ENCODE measurements around the gene ITM2C. TPM values are rescaled to one million over a fixed set of nuclear protein-coding genes. Genes with fewer than 3 reads are reported as not detected.

The ITM2C gene
- total RNA-seq, 2 experiments from 2014 or later, result 19.8 to 21.5 TPM

- Histone ChIP-seq H3K4me3 (ENCODE audit: low read length) (no peak overlapping the region), H3K36me3 (ENCODE audit: insufficient read depth, low read length) (peaks cover 26% of the 10 kb centered on the region), H3K4me1 (ENCODE audit: insufficient read depth, low read length) (peaks cover 32% of the 10 kb centered on the region), H3K27ac (ENCODE audit: low read depth in 1 of 2, low read length in 2 of 2) (no peak overlapping the region), H3K9me3 (ENCODE audit: control insufficient read depth in 1 of 2, insufficient read depth in 1 of 2, low read length in 2 of 2) (no peaks in the 10 kb centered on the region), H3K27me3 (ENCODE audit: control insufficient read depth in 1 of 2, insufficient read depth in 2 of 2, low read length in 2 of 2) (no peaks in the 10 kb centered on the region)
- ATAC-seq (ENCODE audit: poor library complexity) (no peak), DNase-seq (peak in 1 of 14 experiments; percentile 29)
- H3K4me1 Mint-ChIP-seq (ENCODE audit: low read depth), result peaks cover 19% of the 10 kb centered on the region
- H3K27ac Mint-ChIP-seq, result peak overlapping the region; percentile 70
- no peaks in the 10 kb centered on the region for H3K27me3 Mint-ChIP-seq
- TF ChIP-seq CTCF (IDR thresholded peaks at IDR 0.05), result no peak
- peaks cover 32% of the 10 kb centered on the region for H3K36me3 Mint-ChIP-seq (ENCODE audit: low read depth)
- no peaks in the 10 kb centered on the region for H3K9me3 Mint-ChIP-seq
- no peak overlapping the region for H3K4me3 Mint-ChIP-seq
- ChIA-PET POLR2A (interaction anchor here (0.7 to 0.8 kb wide), 2 partner anchors 11 to 13 kb away, joined by 3 to 4 read pairs; partner anchors contain the start of gene ITM2C), CTCF (no interaction called here)
- intact Hi-C loops (cut with DNase I, micrococcal nuclease), result no loop called here
Measured at GRCh38 chr2:230877116-230877758, 12.5 kb downstream of the ITM2C start.

GRCh38 chr2:230877759-230878598 is 13.2 kb downstream of the ITM2C start:
- peak overlapping the region; percentile 70 for H3K27ac Mint-ChIP-seq

More at GRCh38 chr2:230877759-230878598, 13.2 kb downstream of the ITM2C start:
- peak in 6 of 14 experiments; percentile 21 to 79 (median 42) for DNase-seq
- CTCF ChIA-PET, result no interaction called here
- TF ChIP-seq CTCF (IDR thresholded peaks at IDR 0.05), result no peak
- peaks cover 32% of the 10 kb centered on the region for H3K36me3 Mint-ChIP-seq (ENCODE audit: low read depth)
- ATAC-seq (ENCODE audit: poor library complexity), result peak; percentile 83
- H3K4me3 Mint-ChIP-seq, result no peak overlapping the region
- H3K9me3 ChIP-seq (ENCODE audit: control insufficient read depth in 1 of 2, insufficient read depth in 1 of 2, low read length in 2 of 2), result no peaks in the 10 kb centered on the region
- H3K4me1 ChIP-seq (ENCODE audit: insufficient read depth, low read length), result peaks cover 24% of the 10 kb centered on the region
- peaks cover 26% of the 10 kb centered on the region for H3K36me3 ChIP-seq (ENCODE audit: insufficient read depth, low read length)
- H3K27me3 Mint-ChIP-seq, result no peaks in the 10 kb centered on the region
- H3K27me3 ChIP-seq (ENCODE audit: control insufficient read depth in 1 of 2, insufficient read depth in 2 of 2, low read length in 2 of 2), result no peaks in the 10 kb centered on the region
- H3K4me3 ChIP-seq (ENCODE audit: low read length), result no peak overlapping the region
- POLR2A ChIA-PET, result interaction anchor here (0.7 kb wide), 1 partner anchor 12 kb away, joined by 3 read pairs; no protein-coding TSS in a partner anchor
- H3K9me3 Mint-ChIP-seq, result no peaks in the 10 kb centered on the region
- no peak overlapping the region for H3K27ac ChIP-seq (ENCODE audit: low read depth in 1 of 2, low read length in 2 of 2)
- H3K4me1 Mint-ChIP-seq (ENCODE audit: low read depth), result peaks cover 14% of the 10 kb centered on the region
- intact Hi-C loops (cut with DNase I, micrococcal nuclease), result no loop called here
